NCI-H510A (cell line): ENCODE measurements around the gene ABCA1.

Experiments
- DNase-seq: peaks from one replicate; lab custom pipeline; 2025; lab: John Stamatoyannopoulos, UW

Gene ABCA1

GRCh38 chr9:104765138-104765537 is 162.8 kb downstream of the ABCA1 start:
- DNase-seq: no peak

- peak; percentile 12 for DNase-seq
Observed at GRCh38 chr9:104758974-104759373, 169.0 kb downstream of the ABCA1 start.

DNA sequence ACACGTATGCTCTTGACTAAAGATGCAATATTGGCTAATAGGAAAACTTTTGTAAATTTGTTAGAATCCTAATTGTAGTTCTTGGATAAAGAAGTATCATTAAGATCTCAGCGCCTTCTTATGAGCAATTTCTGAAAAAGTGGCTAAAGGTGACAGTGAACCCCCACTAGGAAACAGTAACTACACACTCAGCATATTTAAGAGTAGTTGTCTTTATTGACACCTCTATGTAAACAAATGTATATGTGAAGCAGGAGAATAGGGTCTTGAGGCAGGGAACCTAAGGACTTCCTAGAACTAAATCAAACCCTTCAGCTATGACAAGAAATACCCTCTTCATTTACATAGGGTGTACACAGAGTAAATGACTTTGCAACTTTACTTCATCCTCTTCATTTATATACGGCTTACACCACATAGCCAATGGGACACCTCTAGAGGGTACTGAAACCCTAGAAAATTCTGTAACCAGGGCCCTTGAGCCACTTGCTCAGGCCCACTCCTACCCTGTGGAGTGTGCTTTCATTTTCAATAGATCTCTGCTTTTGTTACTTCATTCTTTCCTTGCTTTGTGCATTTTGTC is 177.7 kb downstream of the ABCA1 start:
- no peak for DNase-seq

- no peak for DNase-seq
Observed at GRCh38 chr9:104748359-104749031, 179.5 kb downstream of the ABCA1 start.

- DNase-seq: peak; percentile 74
Observed at GRCh38 chr9:104747565-104748358, 180.2 kb downstream of the ABCA1 start, which contains the start of gene NIPSNAP3A. Gene NIPSNAP3A, plus strand, starts transcription at chr9:104747683. Its CDS starts 110 bp downstream, at chr9:104747793.

DNA sequence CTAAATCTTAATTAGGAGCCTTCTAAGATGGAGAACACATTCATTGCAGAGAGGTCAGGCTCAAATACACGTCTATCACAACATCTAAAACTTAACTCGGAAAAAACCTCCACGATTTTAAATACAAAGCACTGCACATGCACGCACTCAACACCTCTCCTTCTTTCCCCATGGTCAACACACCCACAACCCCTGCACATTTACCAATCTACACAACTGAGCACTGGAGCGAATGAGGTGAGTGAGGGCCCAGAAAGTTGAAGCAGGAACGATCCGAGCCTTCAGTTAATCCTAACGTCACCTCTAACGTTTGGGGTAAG is 180.8 kb downstream of the ABCA1 start:
- DNase-seq: no peak

DNA sequence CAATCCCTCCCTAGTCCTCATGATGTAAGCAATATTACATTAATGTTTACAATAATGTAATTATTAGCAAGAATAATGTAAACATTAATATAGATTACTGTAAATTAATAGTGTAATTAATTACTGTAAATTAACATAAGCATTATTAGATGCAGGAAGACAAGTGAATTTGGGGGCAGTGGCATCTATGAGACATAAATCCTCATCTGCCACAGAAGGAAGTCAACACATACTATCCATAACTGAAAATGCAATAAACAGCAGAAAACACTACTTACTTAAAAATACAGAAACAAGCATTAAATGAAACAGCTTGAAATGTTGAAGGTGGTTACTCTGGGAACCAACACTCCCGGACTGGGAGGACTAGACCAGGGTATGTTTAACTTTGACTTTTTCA is 181.2 kb downstream of the ABCA1 start:
- DNase-seq: no peak

DNA sequence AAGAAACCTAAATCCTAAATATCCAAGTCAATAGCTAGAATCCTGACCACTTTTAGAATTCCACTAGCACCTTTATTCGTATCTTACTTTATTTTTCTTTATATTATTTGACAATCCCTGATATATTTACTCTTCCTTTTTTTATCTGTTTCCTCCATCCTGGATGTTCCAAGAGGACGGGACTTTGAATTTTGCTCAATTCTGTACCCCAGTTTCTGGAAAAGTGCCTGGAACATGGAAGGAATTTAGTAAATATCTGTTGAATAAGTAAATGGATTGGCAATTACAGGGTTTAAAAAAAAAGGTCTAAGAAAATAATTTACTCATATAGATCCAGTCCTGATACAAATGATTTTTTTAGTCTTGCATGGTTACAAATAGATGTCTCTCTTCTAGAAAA is 181.7 kb downstream of the ABCA1 start:
- no peak for DNase-seq

DNA sequence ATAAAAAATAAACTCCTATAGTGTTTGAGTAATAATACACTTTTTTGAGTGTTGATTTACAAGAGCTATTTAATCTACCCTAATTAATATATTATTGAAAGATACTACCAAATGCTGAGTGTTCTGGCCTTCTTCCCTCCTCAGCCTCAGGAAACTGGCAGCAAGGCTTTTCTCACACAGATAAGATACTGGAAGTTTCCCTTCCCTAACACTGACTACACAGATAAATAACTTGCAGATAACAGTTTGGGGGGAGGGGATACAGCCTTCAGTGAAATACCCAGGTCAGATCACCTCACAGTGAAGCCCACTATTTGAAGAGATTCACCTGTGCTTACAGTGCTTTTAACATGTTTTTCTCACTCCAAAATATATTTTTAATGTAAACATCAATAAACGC is 182.1 kb downstream of the ABCA1 start:
- DNase-seq: no peak

DNA sequence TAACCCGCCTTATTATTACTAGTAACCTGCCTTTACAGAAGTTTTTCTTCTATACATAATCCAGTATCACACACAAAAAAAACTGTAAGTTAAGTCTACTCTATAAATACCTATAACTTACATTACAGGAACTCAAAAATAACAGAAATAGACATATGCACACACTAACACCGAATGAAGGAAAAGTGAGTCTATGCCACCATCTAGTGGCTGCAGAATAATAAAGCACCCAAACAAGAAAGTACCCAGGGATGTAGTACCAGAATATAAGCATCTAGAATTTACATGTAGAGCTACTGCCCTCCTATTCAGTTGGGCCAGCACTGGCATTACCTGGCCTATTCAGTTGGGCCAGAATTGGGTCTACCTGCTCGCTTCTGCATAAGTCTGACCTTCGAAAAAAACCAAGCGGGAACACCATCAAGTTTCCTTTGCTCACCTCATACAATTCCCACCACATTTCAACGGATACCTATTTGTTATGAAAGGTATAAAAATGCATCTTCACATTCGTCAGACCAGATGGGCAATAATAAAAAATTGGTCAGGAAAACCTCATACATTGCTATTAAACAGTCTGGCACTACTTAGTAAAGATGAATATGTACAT is 184.5 kb downstream of the ABCA1 start:
- DNase-seq: peak; percentile 16

DNA sequence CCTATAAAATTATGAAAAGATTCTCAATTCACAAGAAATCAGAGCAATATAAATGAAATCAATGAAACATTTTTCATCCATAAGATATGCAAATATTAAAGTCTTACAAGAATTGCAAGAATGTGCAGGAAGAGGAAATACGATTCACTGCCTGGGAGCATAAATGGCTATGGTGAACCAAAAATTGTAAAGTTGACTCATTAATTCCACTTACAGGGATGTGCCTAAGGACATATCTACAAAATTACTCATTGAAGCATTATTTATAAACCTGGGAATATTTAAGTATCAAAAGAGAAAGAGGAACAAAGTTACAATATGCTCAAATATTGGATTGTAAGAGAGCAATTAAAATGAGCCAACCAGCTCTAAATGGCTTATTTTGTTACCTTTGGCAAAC is 187.3 kb downstream of the ABCA1 start:
- DNase-seq: no peak

DNA sequence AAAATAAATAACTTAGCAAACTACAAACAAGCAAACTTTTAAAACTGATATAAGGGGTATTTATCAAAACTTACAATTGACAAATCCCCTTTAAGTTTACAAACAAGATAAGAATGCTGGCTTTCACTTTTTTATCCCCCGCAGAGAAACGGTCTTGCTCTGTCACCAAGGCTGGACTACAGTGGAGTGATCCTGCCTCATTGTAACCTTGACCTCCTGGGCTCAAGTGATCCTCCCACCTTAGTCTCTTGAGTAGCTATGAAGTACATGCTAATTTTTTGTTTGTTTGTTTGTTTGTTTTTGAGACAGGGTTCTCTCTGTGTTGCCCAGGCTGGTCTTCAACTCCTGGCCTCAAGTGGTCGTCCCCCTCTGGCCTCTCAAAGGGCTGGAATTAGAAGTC is 189.5 kb downstream of the ABCA1 start:
- DNase-seq: no peak
